ENCODE results near the gene PPARD.

GRCh38 chr6:35295521-35296315, 46.6 kb upstream of the PPARD start:
- TF ChIP-seq CTCF (conservative IDR thresholded peaks at IDR 0.05; ENCODE audit: low read length): no peak
- no peak for TF ChIP-seq EZH2phosphoT487 (IDR thresholded peaks at IDR 0.05; ENCODE audit: borderline replicate concordance, low read depth, low read length)

All from OCI-LY7 (cell line).